Measurements from ENCODE around the gene ELP4.

ELP4 gene

GRCh38 chr11:31617246-31617645 lies 107.7 kb downstream of the ELP4 start:
- no peak for DNase-seq (ENCODE audit: low spot score)
- POLR2A ChIA-PET (ENCODE audit: low non-redundant PET), result no interaction called here
- CTCF ChIA-PET, result no interaction called here
- no peak for TF ChIP-seq CTCF (conservative IDR thresholded peaks at IDR 0.05; ENCODE audit: low read depth)
- H3K27ac ChIP-seq, result no peak overlapping the region

GRCh38 chr11:31619980-31620379 lies 110.4 kb downstream of the ELP4 start:
- no peak for TF ChIP-seq CTCF (conservative IDR thresholded peaks at IDR 0.05; ENCODE audit: low read depth)
- CTCF ChIA-PET, result no interaction called here
- POLR2A ChIA-PET (ENCODE audit: low non-redundant PET), result no interaction called here
- no peak for DNase-seq (ENCODE audit: low spot score)
- no peak overlapping the region for H3K27ac ChIP-seq

GRCh38 chr11:31620434-31620833 lies 110.9 kb downstream of the ELP4 start:
- no peak for TF ChIP-seq CTCF (conservative IDR thresholded peaks at IDR 0.05; ENCODE audit: low read depth)
- no peak overlapping the region for H3K27ac ChIP-seq
- CTCF ChIA-PET, result no interaction called here
- no peak for DNase-seq (ENCODE audit: low spot score)
- POLR2A ChIA-PET (ENCODE audit: low non-redundant PET), result no interaction called here

DNA sequence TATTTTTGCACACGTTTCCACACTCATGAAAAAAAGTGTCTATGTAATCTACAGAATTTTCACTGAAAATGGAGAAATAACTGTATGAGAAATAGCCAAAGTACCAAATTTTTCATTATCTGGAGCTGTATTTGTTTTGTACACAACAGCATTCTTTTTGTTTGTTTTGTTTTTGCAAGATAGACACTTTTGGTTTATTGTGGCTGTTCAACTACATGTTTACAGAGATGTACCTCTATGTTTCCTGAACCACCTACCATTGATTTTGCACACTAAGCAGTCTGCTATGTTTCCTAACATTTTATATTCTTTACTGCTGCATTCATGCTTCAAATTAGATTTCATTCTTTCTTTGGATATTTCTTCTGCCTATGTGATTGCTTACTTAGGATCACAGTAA lies 116.3 kb downstream of the ELP4 start:
- ChIA-PET CTCF (no interaction called here), POLR2A (ENCODE audit: low non-redundant PET) (no interaction called here)
- no peak for DNase-seq (ENCODE audit: low spot score)
- TF ChIP-seq CTCF (conservative IDR thresholded peaks at IDR 0.05; ENCODE audit: low read depth), result no peak
- no peak overlapping the region for H3K27ac ChIP-seq

DNA sequence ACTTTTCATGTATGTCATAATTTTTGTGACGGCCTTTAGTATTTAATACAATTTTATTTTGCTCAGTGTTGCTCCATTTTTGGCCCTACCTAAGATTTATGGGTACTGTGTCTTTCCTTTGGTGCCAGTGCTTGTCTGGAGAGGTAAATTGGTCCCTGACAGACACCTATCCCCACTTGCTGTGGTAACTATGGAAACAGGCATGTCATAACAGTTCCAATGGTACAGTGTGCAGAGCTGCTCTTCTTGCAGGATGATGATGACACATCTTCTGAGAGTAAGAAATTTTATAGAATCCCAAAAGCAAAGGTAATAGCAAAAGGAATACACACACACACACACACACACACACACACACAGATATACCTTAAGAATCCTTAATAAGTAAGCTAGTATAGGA lies 118.5 kb downstream of the ELP4 start:
- ChIA-PET POLR2A (ENCODE audit: low non-redundant PET) (no interaction called here), CTCF (interaction anchor here (0.6 to 0.7 kb wide), 3 partner anchors 59 to 348 kb away, joined by 3 read pairs; no protein-coding TSS in a partner anchor)
- H3K27ac ChIP-seq, result no peak overlapping the region
- DNase-seq (ENCODE audit: low spot score), result no peak
- no peak for TF ChIP-seq CTCF (conservative IDR thresholded peaks at IDR 0.05; ENCODE audit: low read depth)

- CTCF ChIA-PET, result no interaction called here
Observed at GRCh38 chr11:31636983-31637382, 127.4 kb downstream of the ELP4 start.

More at GRCh38 chr11:31636983-31637382, 127.4 kb downstream of the ELP4 start:
- no peak overlapping the region for H3K27ac ChIP-seq
- TF ChIP-seq CTCF (conservative IDR thresholded peaks at IDR 0.05; ENCODE audit: low read depth), result no peak
- POLR2A ChIA-PET (ENCODE audit: low non-redundant PET), result no interaction called here
- no peak for DNase-seq (ENCODE audit: low spot score)
